Loucy (cell line): ENCODE results near the gene GNGT1.

Experiments
- H2AFZ ChIP-seq: fragments of 200-600 bp; sonication (generic); 2 replicates; pipeline ENCODE4 v1.6.0; 2016; ENCODE audit warnings: antibody characterized with exemption, mild to moderate bottlenecking, low read length, moderate library complexity
- H3F3A ChIP-seq: fragments of 200-600 bp; 2 replicates; pipeline ENCODE4 v1.6.0; 2016; ENCODE audit warnings: antibody characterized with exemption, low read depth, mild to moderate bottlenecking
- H3K27me3 ChIP-seq: fragments of 200-600 bp; sonication (generic); 2 replicates; pipeline ENCODE4 v1.6.1; 2014; ENCODE audit warnings: low read length, mild to moderate bottlenecking; ENCODE audit not compliant: insufficient read depth, poor library complexity, severe bottlenecking
- H3K36me3 ChIP-seq: fragments of 200-600 bp; sonication (generic); 2 replicates; pipeline ENCODE4 v1.6.1; 2016; ENCODE audit warnings: low read length; ENCODE audit not compliant: insufficient read depth
- H3K4me1 ChIP-seq: fragments of 200-600 bp; sonication (generic); 2 replicates; pipeline ENCODE4 v1.5.1; 2014; ENCODE audit warnings: low read length, mild to moderate bottlenecking; ENCODE audit not compliant: insufficient read depth, poor library complexity, severe bottlenecking
- H3K4me2 ChIP-seq: fragments of 200-600 bp; sonication (generic); 2 replicates; pipeline ENCODE4 v1.6.0; 2014; ENCODE audit warnings: antibody characterized with exemption, low read length, low read depth, mild to moderate bottlenecking; ENCODE audit not compliant: poor library complexity, severe bottlenecking
- H3K4me3 ChIP-seq: fragments of 200-600 bp; sonication (generic); 2 replicates; pipeline ENCODE4 v1.5.1; 2014; ENCODE audit warnings: low read length, mild to moderate bottlenecking, mixed read lengths; ENCODE audit not compliant: poor library complexity, severe bottlenecking
- H3K79me2 ChIP-seq: fragments of 200-600 bp; sonication (generic); 2 replicates; pipeline ENCODE4 v1.6.1; 2014; ENCODE audit warnings: low read length; ENCODE audit not compliant: insufficient read depth
- H3K9ac ChIP-seq: fragments of 200-600 bp; sonication (generic); 2 replicates; pipeline ENCODE4 v1.6.0; 2014; ENCODE audit warnings: mild to moderate bottlenecking, low read depth, low read length, moderate library complexity; ENCODE audit not compliant: poor library complexity, severe bottlenecking
- H3K9me2 ChIP-seq: fragments of 200-600 bp; sonication (generic); replicated peaks from 2 replicates; pipeline ENCODE4 v1.6.1; 2016; ENCODE audit warnings: low read depth, low read length, mixed read lengths
- H3K9me3 ChIP-seq: fragments of 200-600 bp; sonication (generic); 2 replicates; pipeline ENCODE4 v1.6.1; 2014; ENCODE audit warnings: mild to moderate bottlenecking, antibody characterized with exemption, low read length, low read depth; ENCODE audit not compliant: insufficient read depth
- H4K20me1 ChIP-seq: fragments of 200-600 bp; sonication (generic); 2 replicates; pipeline ENCODE4 v1.6.0; 2014; ENCODE audit warnings: antibody characterized with exemption, low read length, mild to moderate bottlenecking; ENCODE audit not compliant: insufficient read depth, poor library complexity, severe bottlenecking
- CTCF ChIP-seq: fragments of 200-600 bp; sonication (generic); conservative IDR thresholded peaks from 2 replicates; pipeline ENCODE4 v1.5.1; 2014; ENCODE audit warnings: mild to moderate bottlenecking, antibody characterized with exemption, low read length
- EZH2phosphoT487 ChIP-seq: fragments of 200-600 bp; IDR thresholded peaks from 2 replicates; pipeline ENCODE4 v1.6.1; 2018; ENCODE audit warnings: antibody characterized with exemption, mild to moderate bottlenecking, moderate library complexity, borderline replicate concordance

GNGT1 gene

GRCh38 chr7:93923296-93923695, 16.9 kb downstream of the GNGT1 start:
- no peak overlapping the region for H2AFZ ChIP-seq
- no peaks in the 10 kb centered on the region for H4K20me1 ChIP-seq
- no peak overlapping the region for H3K9ac ChIP-seq
- no peaks in the 10 kb centered on the region for H3K36me3 ChIP-seq
- H3F3A ChIP-seq, result no peaks in the 10 kb centered on the region
- H3K9me3 ChIP-seq, result no peaks in the 10 kb centered on the region
- TF ChIP-seq EZH2phosphoT487, result no peak
- no peak for TF ChIP-seq CTCF
- H3K4me1 ChIP-seq, result no peaks in the 10 kb centered on the region
- H3K27me3 ChIP-seq, result no peaks in the 10 kb centered on the region
- H3K9me2 ChIP-seq, result no peaks in the 10 kb centered on the region
- no peak overlapping the region for H3K4me2 ChIP-seq
- H3K79me2 ChIP-seq, result no peaks in the 10 kb centered on the region
- H3K4me3 ChIP-seq, result no peak overlapping the region

- no peaks in the 10 kb centered on the region for H3K36me3 ChIP-seq
- no peak for TF ChIP-seq CTCF
- no peak for TF ChIP-seq EZH2phosphoT487
- no peaks in the 10 kb centered on the region for H3K79me2 ChIP-seq
- no peaks in the 10 kb centered on the region for H3K4me1 ChIP-seq
- no peaks in the 10 kb centered on the region for H3F3A ChIP-seq
- H3K4me2 ChIP-seq, result no peak overlapping the region
- H3K9me2 ChIP-seq, result no peaks in the 10 kb centered on the region
- H3K27me3 ChIP-seq, result no peaks in the 10 kb centered on the region
- no peak overlapping the region for H3K9ac ChIP-seq
- no peaks in the 10 kb centered on the region for H3K9me3 ChIP-seq
- H3K4me3 ChIP-seq, result no peak overlapping the region
- no peak overlapping the region for H2AFZ ChIP-seq
- H4K20me1 ChIP-seq, result no peaks in the 10 kb centered on the region
These were observed 17.6 kb downstream of the GNGT1 start for GRCh38 chr7:93923942-93924341.

GRCh38 chr7:93926800-93927199, 20.4 kb downstream of the GNGT1 start:
- Histone ChIP-seq H3K9ac (no peak overlapping the region), H3K4me3 (no peak overlapping the region), H3K36me3 (no peaks in the 10 kb centered on the region), H3K27me3 (no peaks in the 10 kb centered on the region), H3F3A (no peaks in the 10 kb centered on the region), H4K20me1 (no peaks in the 10 kb centered on the region), H3K79me2 (no peaks in the 10 kb centered on the region), H2AFZ (no peak overlapping the region), H3K9me2 (no peaks in the 10 kb centered on the region), H3K9me3 (no peaks in the 10 kb centered on the region), H3K4me2 (no peak overlapping the region), H3K4me1 (no peaks in the 10 kb centered on the region)
- no peak for TF ChIP-seq CTCF
- TF ChIP-seq EZH2phosphoT487, result no peak
